B cell (primary cell): ENCODE data around the gene HACD2. TPM values are rescaled to one million over a fixed set of nuclear protein-coding genes. Genes with fewer than 3 reads are reported as not detected.

Experiments used
- ATAC-seq: fragments of 200-7000 bp; cut with Tn5 transposase; one replicate; pipeline ENCODE4 v1.10.0; 2021; ENCODE audit warnings: low read depth, mild to moderate bottlenecking, moderate number of reproducible peaks, moderate library complexity
- CTCF ChIA-PET: fragments of 350-600 bp; sonication (Branson Sonifier 250); formaldehyde crosslinking; loops from one replicate; lab custom pipeline; 2021; ENCODE audit warnings: antibody characterized with exemption, inconsistent platforms; lab: Charles Lee
- POLR2A ChIA-PET: fragments of 350-600 bp; sonication (Branson Sonifier 250); formaldehyde crosslinking; loops from one replicate; lab custom pipeline; 2021; ENCODE audit warnings: antibody characterized with exemption; lab: Charles Lee
- DNase-seq: peaks from one replicate; pipeline ENCODE4 v3.0.0; 2013
- H2AFZ ChIP-seq: 2 replicates; pipeline ENCODE4 v1.6.1; 2012; ENCODE audit warnings: mild to moderate bottlenecking, low read depth, low read length; ENCODE audit not compliant: insufficient read depth, poor library complexity, severe bottlenecking
- H3K27ac ChIP-seq, 2 donors: 1 replicate in 1 of 2; 2 replicates in 1 of 2; pipeline ENCODE4 v1.5.1; 2012 to 2013; ENCODE audit warnings: low read length in 2 of 2, mild to moderate bottlenecking in 2 of 2, moderate library complexity in 1 of 2
- H3K27me3 ChIP-seq, 4 experiments: fragments of 200-600 bp in 1 of 4; sonication (generic) in 1 of 4; replicated peaks in 1 of 4; 1 replicate in 2 of 4; 2 replicates in 2 of 4; pipeline versions ENCODE4 v1.6.1 to v1.7.0; 2013 to 2016; ENCODE audit warnings: low read length in 3 of 4, mild to moderate bottlenecking in 2 of 4, mixed read lengths in 1 of 4, moderate library complexity in 1 of 4; ENCODE audit not compliant: insufficient read depth in 4 of 4, control insufficient read depth in 3 of 4; ENCODE audit errors: control extremely low read depth in 1 of 4
- H3K36me3 ChIP-seq, 2 experiments: replicated peaks in 1 of 2; 1 replicate in 1 of 2; 2 replicates in 1 of 2; pipeline versions ENCODE4 v1.6.1 to v1.7.1; 2013; ENCODE audit warnings: low read length in 1 of 2; ENCODE audit not compliant: insufficient read depth in 2 of 2, control insufficient read depth in 1 of 2; ENCODE audit errors: control extremely low read depth in 1 of 2, extremely low read depth in 1 of 2
- H3K4me1 ChIP-seq, 2 donors: fragments of 200-600 bp in 1 of 2; sonication (generic) in 1 of 2; 1 replicate in 1 of 2; 2 replicates in 1 of 2; pipeline versions ENCODE4 v1.5.1 to v1.6.1; 2013 to 2017; ENCODE audit warnings: low read length in 2 of 2; ENCODE audit not compliant: control insufficient read depth in 2 of 2, insufficient read depth in 2 of 2
- H3K4me2 ChIP-seq: replicated peaks from 2 replicates; pipeline ENCODE3; 2012; ENCODE audit warnings: mild to moderate bottlenecking, low read depth, low read length; ENCODE audit not compliant: poor library complexity, severe bottlenecking
- H3K4me3 ChIP-seq, 5 experiments: fragments of 200-600 bp in 1 of 5; sonication (generic) in 1 of 5; 1 replicate in 3 of 5; 2 replicates in 2 of 5; pipeline versions ENCODE4 v1.5.1 to v1.7.0; 2011 to 2016; ENCODE audit warnings: low read length in 4 of 5, mild to moderate bottlenecking in 4 of 5, low read depth in 2 of 5, control low read depth in 1 of 5, moderate library complexity in 1 of 5; ENCODE audit not compliant: insufficient read depth in 1 of 5; ENCODE audit errors: control extremely low read depth in 1 of 5, extremely low read depth in 1 of 5
- H3K79me2 ChIP-seq: fragments of 200-600 bp; sonication (generic); one replicate; pipeline ENCODE4 v1.6.0; 2016; ENCODE audit warnings: low read length; ENCODE audit not compliant: control insufficient read depth, insufficient read depth
- H3K9ac ChIP-seq: fragments of 200-600 bp; sonication (generic); 2 replicates; pipeline ENCODE4 v1.6.1; 2017; ENCODE audit warnings: mild to moderate bottlenecking, low read length, moderate library complexity
- H3K9me3 ChIP-seq, 3 donors: one replicate each; pipeline versions ENCODE4 v1.6.1 to v1.7.1; 2013; ENCODE audit warnings: low read length in 2 of 3; ENCODE audit not compliant: control insufficient read depth in 2 of 3, insufficient read depth in 1 of 3; ENCODE audit errors: control extremely low read depth in 1 of 3
- H4K20me1 ChIP-seq: 2 replicates; pipeline ENCODE4 v1.6.0; 2012; ENCODE audit warnings: mild to moderate bottlenecking, low read length; ENCODE audit not compliant: insufficient read depth, control insufficient read depth, poor library complexity, severe bottlenecking
- H3K27ac Mint-ChIP-seq: one replicate; pipeline ENCODE4 v1.8.0; 2021; ENCODE audit warnings: mixed read lengths
- H3K27me3 Mint-ChIP-seq: one replicate; pipeline ENCODE4 v1.8.0; 2021; ENCODE audit warnings: mixed read lengths
- H3K4me1 Mint-ChIP-seq: one replicate; pipeline ENCODE4 v1.8.0; 2021; ENCODE audit warnings: mixed read lengths
- H3K4me3 Mint-ChIP-seq: one replicate; pipeline ENCODE4 v1.8.0; 2021; ENCODE audit warnings: mixed read lengths
- H3K9me3 Mint-ChIP-seq: one replicate; pipeline ENCODE4 v1.8.0; 2022; ENCODE audit warnings: mixed read lengths; ENCODE audit not compliant: insufficient read depth
- CTCF ChIP-seq: fragments of 200-600 bp; IDR thresholded peaks from one replicate; pipeline ENCODE4 v1.8.0; 2022; ENCODE audit warnings: antibody characterized with exemption, mild to moderate bottlenecking
- EZH2 ChIP-seq: IDR thresholded peaks from 2 replicates; pipeline ENCODE4 v1.6.1; 2012; ENCODE audit warnings: borderline replicate concordance, low read depth, mild to moderate bottlenecking, moderate library complexity, low read length; ENCODE audit not compliant: insufficient read depth, poor library complexity, severe bottlenecking
- WGBS: methylation state at CpG from one replicate; pipeline ENCODE4 v1.1.5; 2013; ENCODE audit warnings: missing lambda C conversion rate; ENCODE audit not compliant: insufficient coverage; 5-methylcytosine and 5-hydroxymethylcytosine counted together
- intact Hi-C: fragments of 100-400 bp; cut with micrococcal nuclease; formaldehyde crosslinking; loops from one replicate; pipeline ENCODE4 v1.10.0; 2022
- polyA plus RNA-seq: library from polyadenylated mRNA; depleted of rRNA; stranded (reverse); fragments of >200 nt; gene quantifications from 2 replicates; pipeline ENCODE4 v1.2.3, GENCODE V29; 2012
- total RNA-seq, 2 donors: library from RNA; stranded (reverse); fragments of 120-200 nt in 1 of 2; gene quantifications; 1 replicate in 1 of 2; 2 replicates in 1 of 2; pipeline versions ENCODE4 v1.2.3 to v1.2.4, GENCODE V29; 2013 to 2022

HACD2 gene
- total and polyA plus RNA-seq, 2 donors (not counting 1 experiment from before 2014, with no cell fraction given): 14.5 to 30.7 TPM

GRCh38 chr3:123444023-123444422 lies 140.8 kb downstream of the HACD2 start:
- TF ChIP-seq CTCF (no peak), EZH2 (no peak)
- H4K20me1 ChIP-seq: no peaks in the 10 kb centered on the region
- peaks cover 0 to 37% (median 19%) of the 10 kb centered on the region in 4 experiments for H3K27me3 ChIP-seq
- H3K9me3 ChIP-seq: peaks cover 0 to 7% (median 0%) of the 10 kb centered on the region in 3 donors
- H3K9ac ChIP-seq: no peak overlapping the region
- H3K79me2 ChIP-seq: no peaks in the 10 kb centered on the region
- H3K4me2 ChIP-seq: no peak overlapping the region
- ChIA-PET CTCF (no interaction called here), POLR2A (no interaction called here)
- H3K4me3 ChIP-seq: no peak overlapping the region
- intact Hi-C loops: no loop called here
- peaks cover 6 to 7% of the 10 kb centered on the region in 2 donors for H3K4me1 ChIP-seq
- no peak overlapping the region for H2AFZ ChIP-seq
- 67% methylated on average over 4 of the region's 6 CpGs for WGBS
- H3K27ac ChIP-seq: no peak overlapping the region
- no peak for DNase-seq
- H3K36me3 ChIP-seq: no peaks in the 10 kb centered on the region
- no peaks in the 10 kb centered on the region for H3K9me3 Mint-ChIP-seq
- ATAC-seq: no peak
- peaks cover 3% of the 10 kb centered on the region for H3K4me1 Mint-ChIP-seq
- H3K4me3 Mint-ChIP-seq: no peak overlapping the region
- H3K27me3 Mint-ChIP-seq: peaks cover 65% of the 10 kb centered on the region
- no peak overlapping the region for H3K27ac Mint-ChIP-seq

GRCh38 chr3:123442908-123443307 lies 141.9 kb downstream of the HACD2 start:
- POLR2A ChIA-PET: no interaction called here
- Histone ChIP-seq H3K4me3 (no peak overlapping the region), H3K27ac (no peak overlapping the region), H4K20me1 (no peaks in the 10 kb centered on the region), H3K4me2 (no peak overlapping the region), H3K27me3 (peaks cover 0 to 30% (median 16%) of the 10 kb centered on the region in 4 experiments), H3K4me1 (no peaks in the 10 kb centered on the region), H3K36me3 (no peaks in the 10 kb centered on the region), H2AFZ (no peak overlapping the region), H3K9ac (no peak overlapping the region), H3K79me2 (no peaks in the 10 kb centered on the region), H3K9me3 (peaks cover 0 to 7% (median 0%) of the 10 kb centered on the region in 3 donors)
- H3K9me3 Mint-ChIP-seq: no peaks in the 10 kb centered on the region
- DNase-seq (no peak), ATAC-seq (no peak)
- H3K27ac Mint-ChIP-seq: no peak overlapping the region
- no peak overlapping the region for H3K4me3 Mint-ChIP-seq
- WGBS: 94% methylated on average over 6 of the region's 7 CpGs
- H3K27me3 Mint-ChIP-seq: peaks cover 65% of the 10 kb centered on the region
- peaks cover 3% of the 10 kb centered on the region for H3K4me1 Mint-ChIP-seq
- no peak for TF ChIP-seq EZH2
- no peak for TF ChIP-seq CTCF
- intact Hi-C loops: no loop called here
- CTCF ChIA-PET: no interaction called here
